CD14-positive monocyte (primary cell): ENCODE data around the gene CERK. TPM values are rescaled to one million over a fixed set of nuclear protein-coding genes. Genes with fewer than 3 reads are reported as not detected.

Experiments
- DNase-seq, 3 donors: peaks; one replicate each; pipeline ENCODE4 v3.0.0-alpha.2; 2011 to 2022
- H2AFZ ChIP-seq: 2 replicates; pipeline ENCODE4 v1.6.0; 2012; ENCODE audit warnings: mild to moderate bottlenecking, low read depth, low read length, inconsistent platforms; ENCODE audit not compliant: insufficient read depth, poor library complexity, severe bottlenecking
- H3K27ac ChIP-seq, 2 donors: 1 replicate in 1 of 2; 2 replicates in 1 of 2; pipeline ENCODE4 v1.5.1; 2012 to 2013; ENCODE audit warnings: low read length in 2 of 2, control low read depth in 1 of 2, inconsistent platforms in 1 of 2, low read depth in 1 of 2, mild to moderate bottlenecking in 1 of 2
- H3K27me3 ChIP-seq, 2 donors: one replicate each; pipeline versions ENCODE4 v1.6.0 to v1.6.1; 2011 to 2013; ENCODE audit warnings: low read length in 2 of 2; ENCODE audit not compliant: control insufficient read depth in 2 of 2, insufficient read depth in 2 of 2
- H3K36me3 ChIP-seq, 2 donors: replicated peaks in 1 of 2; 1 replicate in 1 of 2; 2 replicates in 1 of 2; pipeline versions ENCODE4 v1.5.1 to v1.6.1; 2012 to 2013; ENCODE audit warnings: low read length in 2 of 2, control low read depth in 1 of 2, inconsistent platforms in 1 of 2, mild to moderate bottlenecking in 1 of 2; ENCODE audit not compliant: insufficient read depth in 2 of 2, control insufficient read depth in 1 of 2
- H3K4me1 ChIP-seq, 2 donors: 1 replicate in 1 of 2; 2 replicates in 1 of 2; pipeline versions ENCODE4 v1.5.1 to v1.6.1; 2012 to 2013; ENCODE audit warnings: low read length in 2 of 2, control low read depth in 1 of 2, inconsistent platforms in 1 of 2, mild to moderate bottlenecking in 1 of 2, moderate library complexity in 1 of 2; ENCODE audit not compliant: insufficient read depth in 2 of 2, control insufficient read depth in 1 of 2
- H3K4me2 ChIP-seq: replicated peaks from 2 replicates; pipeline ENCODE3; 2012; ENCODE audit warnings: low read length, moderate library complexity, mild to moderate bottlenecking; ENCODE audit not compliant: poor library complexity, severe bottlenecking; ENCODE audit errors: extremely low read depth
- H3K4me3 ChIP-seq, 3 experiments: fragments of 200-600 bp in 1 of 3; sonication (generic) in 1 of 3; replicated peaks in 1 of 3; 1 replicate in 2 of 3; 2 replicates in 1 of 3; pipeline ENCODE4 v1.5.1; 2011 to 2013; ENCODE audit warnings: low read length in 3 of 3, mild to moderate bottlenecking in 3 of 3, control low read depth in 2 of 3, low read depth in 2 of 3, inconsistent platforms in 1 of 3, moderate library complexity in 1 of 3
- H3K79me2 ChIP-seq: 2 replicates; pipeline ENCODE4 v1.6.0; 2012; ENCODE audit warnings: mild to moderate bottlenecking, control low read depth, inconsistent platforms, low read length, moderate library complexity; ENCODE audit not compliant: insufficient read depth
- H3K9ac ChIP-seq: 2 replicates; pipeline ENCODE4 v1.6.0; 2017; ENCODE audit warnings: low read length, mild to moderate bottlenecking; ENCODE audit not compliant: insufficient read depth, poor library complexity, severe bottlenecking
- H3K9me3 ChIP-seq, 2 donors: replicated peaks in 1 of 2; 1 replicate in 1 of 2; 2 replicates in 1 of 2; pipeline versions ENCODE4 v1.5.1 to v1.6.1; 2012 to 2013; ENCODE audit warnings: low read length in 2 of 2, control low read depth in 1 of 2; ENCODE audit not compliant: control insufficient read depth in 1 of 2, insufficient read depth in 1 of 2
- H4K20me1 ChIP-seq: 2 replicates; pipeline ENCODE4 v1.6.0; 2012; ENCODE audit warnings: mild to moderate bottlenecking, low read length, control low read depth, moderate library complexity; ENCODE audit not compliant: insufficient read depth
- H3K27ac Mint-ChIP-seq, 7 donors: one replicate each; pipeline ENCODE4 v1.8.0; 2020; ENCODE audit warnings: mild to moderate bottlenecking in 7 of 7, mixed read lengths in 7 of 7, moderate library complexity in 6 of 7, inconsistent platforms in 2 of 7
- H3K27me3 Mint-ChIP-seq, 3 donors: one replicate each; pipeline ENCODE4 v1.8.0; 2021 to 2022; ENCODE audit warnings: low read depth in 3 of 3, mild to moderate bottlenecking in 3 of 3, mixed read lengths in 3 of 3, moderate library complexity in 3 of 3, inconsistent platforms in 1 of 3
- H3K36me3 Mint-ChIP-seq, 2 donors: one replicate each; pipeline ENCODE4 v1.8.0; 2020; ENCODE audit warnings: mixed read lengths in 2 of 2, inconsistent platforms in 1 of 2, mild to moderate bottlenecking in 1 of 2
- H3K4me1 Mint-ChIP-seq: one replicate; pipeline ENCODE4 v1.8.0; 2020; ENCODE audit warnings: mild to moderate bottlenecking, mixed read lengths
- H3K4me3 Mint-ChIP-seq, 2 donors: one replicate each; pipeline ENCODE4 v1.8.0; 2020; ENCODE audit warnings: mild to moderate bottlenecking in 2 of 2, mixed read lengths in 2 of 2, moderate library complexity in 1 of 2
- H3K9me3 Mint-ChIP-seq, 7 donors: one replicate each; pipeline ENCODE4 v1.8.0; 2020 to 2022; ENCODE audit warnings: mixed read lengths in 7 of 7, mild to moderate bottlenecking in 6 of 7, moderate library complexity in 6 of 7, inconsistent platforms in 2 of 7
- CTCF ChIP-seq: fragments of 200-600 bp; IDR thresholded peaks from one replicate; pipeline ENCODE4 v1.8.0; 2022; ENCODE audit warnings: antibody characterized with exemption, mild to moderate bottlenecking
- WGBS: methylation state at CpG from one replicate; pipeline ENCODE4 v1.1.5; 2013; ENCODE audit warnings: missing lambda C conversion rate; ENCODE audit not compliant: insufficient coverage; 5-methylcytosine and 5-hydroxymethylcytosine counted together
- intact Hi-C, 2 donors: fragments of 100-400 bp; cut with micrococcal nuclease; formaldehyde crosslinking; loops; one replicate each; pipeline versions ENCODE4 v1.15.0 to v1.15.1; 2023
- polyA plus RNA-seq, 3 donors: library from polyadenylated mRNA; depleted of rRNA in 1 of 3; unstranded in 2 of 3; stranded (reverse) in 1 of 3; fragments of 300-500 nt in 2 of 3; fragments of >200 nt in 1 of 3; fragmentation: Illumina TruSeq in 2 of 3; gene quantifications; 1 replicate in 2 of 3; 2 replicates in 1 of 3; pipeline ENCODE4 v1.2.3, GENCODE V29; 2012 to 2021

The CERK gene
- polyA plus RNA-seq, 3 donors: 22.4 to 40.2 (median 24.5) TPM

DNA sequence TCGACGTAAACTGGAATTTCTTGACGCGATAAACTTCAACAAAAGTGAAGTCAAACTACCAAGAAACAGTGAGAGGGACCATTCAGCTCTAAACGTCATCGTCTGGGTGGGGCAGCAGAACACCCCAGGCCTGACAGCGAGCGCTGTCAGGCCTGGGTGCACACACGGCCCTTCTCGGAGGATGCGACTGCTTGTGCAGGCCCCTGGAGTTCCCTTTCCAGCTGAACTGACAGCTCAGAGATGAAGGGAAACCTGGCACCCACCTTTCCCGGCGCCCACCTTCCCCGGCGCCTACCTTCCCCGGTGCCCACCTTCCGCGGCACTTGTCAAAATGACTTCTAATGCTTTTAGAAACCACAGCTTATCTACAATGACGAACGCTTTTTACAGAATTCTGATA is 47.9 kb downstream of the CERK start:
- H3K36me3 Mint-ChIP-seq: peaks cover 80 to 87% of the 10 kb centered on the region in 2 donors
- H3K27ac Mint-ChIP-seq: no peak overlapping the region

DNA sequence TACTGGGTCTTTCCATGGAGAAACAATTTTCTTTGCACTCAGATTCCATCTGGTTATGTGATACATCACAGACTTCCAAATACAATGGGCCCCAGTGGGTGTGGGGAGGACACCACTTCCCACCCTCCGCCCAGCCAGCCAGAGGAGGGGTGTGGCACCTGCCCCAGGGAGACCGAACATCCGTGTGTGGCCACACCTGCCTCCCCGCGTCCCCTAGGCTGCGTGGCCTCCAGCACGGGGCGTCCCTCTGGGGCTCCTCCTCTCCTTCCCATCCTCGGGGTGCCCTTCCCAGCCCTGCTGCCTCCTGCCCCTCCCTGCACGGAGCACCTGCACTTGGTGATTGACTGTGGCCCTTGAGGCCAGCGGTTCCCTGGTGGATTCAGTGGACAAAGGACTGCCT is 49.1 kb downstream of the CERK start:
- H3K27ac ChIP-seq: no peak overlapping the region
- H3K9me3 ChIP-seq: no peaks in the 10 kb centered on the region
- no peaks in the 10 kb centered on the region for H3K79me2 ChIP-seq
- peaks cover 54 to 75% of the 10 kb centered on the region in 2 donors for H3K36me3 ChIP-seq
- peaks cover 70 to 80% of the 10 kb centered on the region in 2 donors for H3K36me3 Mint-ChIP-seq
- no peak overlapping the region for H3K4me2 ChIP-seq
- H3K4me1 Mint-ChIP-seq: peaks cover 31% of the 10 kb centered on the region
- peaks cover 0 to 3% (median 0%) of the 10 kb centered on the region in 7 donors for H3K9me3 Mint-ChIP-seq
- H3K27ac Mint-ChIP-seq: peak overlapping the region in 2 of 7 donors; percentile 35 to 47
- H2AFZ ChIP-seq: no peak overlapping the region
- peaks cover 49% of the 10 kb centered on the region for H4K20me1 ChIP-seq
- WGBS: 90% methylated on average over 10 of the region's 11 CpGs
- H3K4me1 ChIP-seq: peaks cover 29 to 34% of the 10 kb centered on the region in 2 donors
- H3K27me3 ChIP-seq: no peaks in the 10 kb centered on the region
- no peak overlapping the region for H3K4me3 Mint-ChIP-seq
- TF ChIP-seq CTCF: no peak
- H3K4me3 ChIP-seq: no peak overlapping the region
- intact Hi-C loops: loop anchor here in 1 of 2 donors (10.0 kb wide), 1 partner anchor 124 kb away; no protein-coding TSS in a partner anchor
- no peak overlapping the region for H3K9ac ChIP-seq
- H3K27me3 Mint-ChIP-seq: peaks cover 0 to 2% (median 0%) of the 10 kb centered on the region in 3 donors
- no peak for DNase-seq

More for the DNA sequence above, 47.9 kb downstream of the CERK start:
- H3K36me3 ChIP-seq: peaks cover 66 to 87% of the 10 kb centered on the region in 2 donors
- Mint-ChIP-seq H3K4me1 (peaks cover 19% of the 10 kb centered on the region), H3K27me3 (peaks cover 0 to 2% (median 0%) of the 10 kb centered on the region in 3 donors), H3K4me3 (no peak overlapping the region), H3K9me3 (peaks cover 0 to 1% (median 0%) of the 10 kb centered on the region in 7 donors)
- peaks cover 50% of the 10 kb centered on the region for H4K20me1 ChIP-seq
- WGBS: 95% methylated on average over 14 of the region's 20 CpGs
- H3K27ac ChIP-seq: no peak overlapping the region
- no peak overlapping the region for H2AFZ ChIP-seq
- H3K27me3 ChIP-seq: no peaks in the 10 kb centered on the region
- no peak for TF ChIP-seq CTCF
- peaks cover 17 to 22% of the 10 kb centered on the region in 2 donors for H3K4me1 ChIP-seq
- no peak overlapping the region for H3K9ac ChIP-seq
- intact Hi-C loops: no loop called here
- no peaks in the 10 kb centered on the region for H3K79me2 ChIP-seq
- no peak overlapping the region for H3K4me2 ChIP-seq
- no peaks in the 10 kb centered on the region for H3K9me3 ChIP-seq
- H3K4me3 ChIP-seq: no peak overlapping the region
- DNase-seq: no peak
